ENCODE data around the gene TMEM247.
"Not testable (repeated sequence)": the region's sequence is repeated elsewhere in the genome, so short reads cannot be mapped to it uniquely, and the experiment has no call there.

TMEM247 gene

DNA sequence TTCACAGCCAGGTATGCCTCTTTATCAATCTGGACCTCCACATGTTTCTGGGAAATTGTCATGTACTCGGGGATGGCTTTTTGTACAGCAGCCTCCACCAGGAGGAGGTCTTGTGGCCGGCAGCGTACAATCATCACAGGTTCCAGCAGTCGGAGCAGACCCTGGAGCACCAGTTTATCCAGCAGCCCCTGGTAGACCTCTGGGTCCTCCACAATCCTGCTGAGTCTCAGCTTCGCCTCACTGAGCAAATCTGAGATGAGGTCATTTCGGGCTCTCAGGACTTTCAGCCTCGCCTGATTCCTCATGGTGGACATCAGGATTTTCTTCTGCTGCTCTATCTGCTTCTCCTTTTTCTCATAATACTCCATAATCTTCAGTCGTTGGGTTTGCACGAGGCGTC lies 32.8 kb downstream of the TMEM247 start:
- no peak for DNase-seq

DNA sequence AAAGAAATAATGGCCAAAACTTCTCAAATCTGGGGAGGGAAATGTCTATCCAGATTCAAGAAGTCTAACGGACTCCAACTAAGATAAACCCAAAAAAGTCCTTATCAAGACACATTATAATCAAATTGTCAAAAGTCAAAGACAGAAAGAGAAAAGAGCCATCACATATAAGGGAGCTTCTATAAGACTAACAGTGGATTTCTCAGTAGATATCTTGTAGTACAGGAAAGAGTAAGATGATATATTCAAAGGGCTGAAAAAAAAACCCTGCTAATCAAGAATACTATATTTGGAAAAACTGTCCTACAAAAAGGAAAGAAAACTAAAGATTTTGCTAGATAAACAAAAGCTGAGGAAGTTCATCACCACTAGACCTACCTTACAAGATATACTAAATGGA lies 35.4 kb downstream of the TMEM247 start:
- DNase-seq, result no peak

DNA sequence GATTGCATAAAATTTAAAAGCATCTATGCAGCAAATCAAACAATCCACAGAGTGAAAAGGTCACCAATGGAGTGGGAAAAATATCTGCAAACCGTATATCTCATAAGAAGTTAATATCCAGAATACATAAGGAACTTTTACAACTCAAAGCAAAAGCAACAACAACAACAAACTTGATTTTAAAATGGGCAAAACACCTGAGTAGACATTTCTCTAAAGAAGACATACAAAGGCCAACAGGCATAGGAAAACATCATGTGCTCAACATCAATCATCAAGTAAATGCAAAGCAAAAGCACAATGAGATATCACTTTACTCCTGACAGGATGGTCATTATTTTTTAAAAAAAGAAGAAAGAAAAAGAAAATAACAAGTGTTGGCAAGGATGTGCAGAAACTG lies 38.1 kb downstream of the TMEM247 start:
- DNase-seq, result no peak

DNA sequence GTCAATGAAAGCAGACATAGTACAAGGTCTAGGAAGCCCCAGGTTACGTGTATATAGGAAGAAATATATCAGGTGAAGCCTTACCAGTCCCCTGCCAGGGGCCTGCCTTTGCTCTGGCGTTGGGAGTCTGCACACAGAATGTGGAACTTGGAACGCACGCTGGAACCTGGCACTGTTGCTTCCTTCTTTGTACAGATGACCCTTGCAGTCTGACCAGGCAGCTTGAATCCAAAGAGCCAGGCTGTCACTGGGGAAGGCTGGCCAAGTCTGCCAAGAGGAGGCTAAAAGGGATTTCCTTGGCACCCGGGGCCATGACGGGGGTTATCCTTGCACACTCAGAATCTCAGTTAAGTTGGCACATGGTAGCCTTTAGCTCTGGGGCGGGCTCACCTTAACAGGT lies 39.5 kb downstream of the TMEM247 start:
- DNase-seq, result no peak

DNA sequence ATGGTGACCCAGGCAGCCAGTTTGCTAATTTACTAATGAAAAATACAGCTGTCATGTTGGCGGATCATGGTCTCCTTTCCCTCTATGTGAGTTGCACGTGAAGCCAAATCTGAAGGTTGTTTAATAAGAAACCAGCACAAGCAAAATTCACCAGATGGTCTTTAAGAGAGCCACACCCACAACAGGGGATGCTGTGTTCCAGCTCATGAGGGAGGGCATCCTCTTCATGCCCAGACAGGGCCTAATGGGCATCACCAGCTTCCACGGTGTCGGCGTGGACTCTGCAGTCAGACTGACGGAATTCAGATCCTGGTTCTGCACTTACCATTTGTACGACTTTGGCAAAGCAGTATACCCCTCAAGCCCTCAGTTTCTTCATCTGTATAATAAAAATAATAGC lies 39.9 kb downstream of the TMEM247 start:
- no peak for DNase-seq

DNA sequence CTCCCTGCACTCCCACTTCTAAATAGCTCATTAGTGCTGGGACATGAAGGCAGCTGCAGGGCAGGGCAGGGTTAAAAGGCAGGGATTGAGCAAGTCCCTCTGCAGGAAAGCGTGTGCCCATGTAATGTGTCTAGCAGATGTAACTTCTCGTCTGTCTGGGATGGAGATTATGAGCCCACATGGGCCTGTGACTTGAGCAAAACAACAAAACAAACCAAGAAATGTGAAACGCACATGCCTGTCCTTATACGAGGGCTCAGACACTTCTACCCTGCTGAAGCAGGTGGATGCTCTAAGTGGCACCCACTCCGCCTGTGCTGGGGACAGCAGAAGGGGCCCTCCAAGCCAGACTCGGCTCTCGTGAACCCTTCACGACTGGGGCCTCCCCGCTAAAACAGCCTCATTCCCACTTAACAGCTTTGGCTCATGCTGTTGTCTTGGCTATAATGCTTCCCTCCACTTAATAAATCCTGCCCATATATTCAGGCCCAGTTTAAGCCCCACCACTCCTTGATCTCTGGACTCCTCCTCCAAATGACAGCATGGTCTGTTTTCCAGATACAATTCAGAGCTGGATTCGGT lies 40.9 kb downstream of the TMEM247 start:
- no peak for DNase-seq

DNA sequence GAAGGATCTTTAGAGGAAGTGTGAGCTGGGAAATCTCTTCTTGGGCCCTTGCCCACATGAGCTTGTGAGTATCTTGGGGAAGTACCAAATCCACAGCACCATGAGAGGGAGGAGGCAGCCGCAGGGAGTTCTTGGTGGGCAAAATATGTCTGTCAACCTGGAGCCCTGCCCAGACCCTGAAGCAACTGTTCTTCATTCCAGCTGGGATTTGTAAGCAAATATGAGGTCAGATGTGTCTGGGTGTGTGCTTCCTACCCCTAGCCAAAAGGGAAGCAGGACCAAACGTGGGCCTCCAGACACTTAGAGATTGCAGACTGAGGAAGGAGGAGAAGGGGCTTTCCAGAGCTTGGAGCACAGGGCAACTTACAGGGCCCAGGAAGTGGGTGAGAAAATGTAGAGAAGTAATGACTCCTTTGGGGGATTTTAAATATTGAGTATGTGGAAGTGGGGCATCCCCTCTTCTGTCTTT lies 41.9 kb downstream of the TMEM247 start:
- DNase-seq, result no peak

DNA sequence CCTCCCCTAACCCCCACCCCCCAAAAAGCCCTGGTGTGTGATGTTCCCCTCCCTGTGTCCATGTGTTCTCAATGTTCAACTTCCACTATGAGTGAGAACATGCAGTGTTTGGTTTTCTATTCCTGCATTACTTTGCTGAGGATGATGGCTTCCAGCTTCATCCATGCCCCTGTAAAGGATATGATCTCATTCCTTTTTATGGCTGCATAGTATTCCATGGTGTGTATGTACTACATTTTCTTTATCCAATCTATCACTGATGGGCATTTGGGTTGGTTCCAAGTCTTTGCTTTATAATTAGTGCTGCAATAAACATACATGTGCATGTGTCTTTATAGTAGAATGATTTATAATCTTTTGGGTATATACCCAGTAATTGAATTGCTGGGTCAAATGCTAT lies 43.0 kb downstream of the TMEM247 start:
- DNase-seq, result not testable (repeated sequence)

DNA sequence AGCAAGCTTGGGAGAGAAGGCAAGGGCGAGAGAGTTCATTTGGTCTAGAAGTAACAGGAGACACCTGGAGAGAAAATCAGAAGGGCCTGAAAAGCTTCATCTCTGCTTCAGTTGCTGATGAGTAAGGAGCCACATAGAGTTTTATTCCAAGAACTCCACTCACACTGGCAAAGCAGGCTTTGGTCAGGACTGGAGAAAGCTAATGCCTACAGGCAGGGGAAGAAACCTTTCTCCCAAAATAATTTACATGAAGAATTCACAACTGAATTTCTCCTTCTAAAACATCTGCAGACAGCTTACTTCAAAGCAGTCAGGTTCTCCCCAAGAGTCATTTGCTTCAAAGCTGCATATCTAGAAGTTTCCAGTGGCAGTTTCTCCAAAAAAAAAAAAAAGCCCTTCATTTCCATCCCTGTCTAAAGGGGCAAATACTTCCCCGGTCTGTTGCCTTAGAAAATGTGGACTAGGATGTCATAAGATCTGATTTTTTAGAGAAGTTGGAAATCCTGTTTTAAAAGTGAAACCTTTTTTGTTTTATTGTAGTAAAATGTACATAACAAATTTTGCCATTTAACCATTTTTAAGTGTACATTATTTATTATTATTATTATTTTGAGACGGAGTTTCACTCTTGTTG lies 46.3 kb downstream of the TMEM247 start:
- no peak for DNase-seq

DNA sequence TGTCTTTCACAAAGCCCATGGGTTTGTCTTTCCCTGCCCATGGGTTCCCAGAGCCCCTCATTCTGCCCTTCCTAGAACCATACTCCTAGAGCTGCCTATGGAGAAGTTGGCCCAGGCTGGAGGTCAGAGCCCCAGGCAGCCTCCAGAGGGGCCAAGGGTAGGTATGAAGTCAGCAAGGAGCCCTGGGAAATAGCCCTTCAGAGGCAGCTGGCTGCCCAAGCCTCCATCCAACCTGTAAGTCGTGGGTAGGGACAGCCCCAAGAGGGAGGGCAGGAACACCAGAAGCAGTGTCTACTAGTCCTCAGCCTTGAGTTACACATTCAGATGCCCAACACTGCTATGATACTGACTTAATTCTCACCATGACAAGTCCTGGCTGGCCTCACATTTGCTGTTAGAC lies 49.5 kb downstream of the TMEM247 start:
- no peak for DNase-seq

DNA sequence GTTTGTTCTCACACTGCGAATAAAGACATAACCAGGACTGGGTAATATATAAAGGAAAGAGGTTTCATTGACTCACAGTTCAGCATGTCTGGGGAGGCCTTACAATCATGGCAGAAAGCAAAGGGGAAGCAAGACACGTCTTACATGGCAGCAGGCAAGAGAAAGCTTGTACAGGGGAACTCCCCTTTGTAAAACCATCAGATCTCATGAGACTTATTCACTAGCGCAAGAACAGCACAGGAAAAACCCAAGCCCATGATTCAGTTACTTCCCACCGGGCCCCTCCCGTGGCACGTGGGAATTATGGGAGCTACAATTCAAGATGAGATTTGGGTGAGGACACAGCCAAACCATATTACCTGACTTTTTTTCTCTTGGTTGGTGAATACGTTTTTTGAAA lies 51.3 kb downstream of the TMEM247 start:
- no peak for DNase-seq

DNA sequence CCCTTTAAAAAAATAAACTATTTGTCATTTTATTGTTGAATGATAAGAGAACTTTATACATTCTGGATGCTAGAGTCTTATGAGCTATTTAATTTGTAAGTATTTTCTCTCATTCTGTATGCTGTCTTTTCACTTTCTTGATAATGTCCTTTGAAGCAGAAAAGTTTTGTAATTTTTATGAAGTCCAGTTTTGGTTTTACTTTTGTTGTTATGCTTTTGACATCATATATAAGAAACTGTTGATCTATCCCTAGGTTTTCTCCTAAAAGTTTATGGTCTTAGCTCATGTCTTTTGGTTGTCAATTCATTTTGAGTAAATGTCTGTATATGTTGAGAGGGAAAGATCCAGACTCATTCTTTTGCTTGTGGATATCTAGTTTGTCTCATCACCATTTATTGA lies 52.5 kb downstream of the TMEM247 start:
- DNase-seq, result no peak

All from right kidney (tissue), 1 donor.